Activated naive CD8-positive, alpha-beta T cell treated with anti-CD3 and anti-CD28 coated beads, Interleukin-2, amount 50 U/mL, for 24 hours (primary cell): Measurements from ENCODE around the gene KRT15.
A peak's percentile ranks its signal among the peaks of the same experiment; 100 is the strongest.

Source experiments
- ATAC-seq: fragments of 150-1000 bp; cut with Tn5 transposase; one replicate; pipeline ENCODE4 v1.10.0; 2021
- DNase-seq: peaks from one replicate; pipeline ENCODE4 v3.0.0; 2021
- H3K27ac Mint-ChIP-seq: one replicate; pipeline ENCODE4 v1.8.0; 2021; ENCODE audit warnings: mild to moderate bottlenecking, mixed read lengths
- H3K27me3 Mint-ChIP-seq: one replicate; pipeline ENCODE4 v1.8.0; 2021; ENCODE audit warnings: mixed read lengths
- H3K36me3 Mint-ChIP-seq: one replicate; pipeline ENCODE4 v1.8.0; 2021; ENCODE audit warnings: low read depth, mixed read lengths
- H3K4me1 Mint-ChIP-seq: one replicate; pipeline ENCODE4 v1.8.0; 2021; ENCODE audit warnings: mixed read lengths
- H3K4me3 Mint-ChIP-seq: one replicate; pipeline ENCODE4 v1.8.0; 2021; ENCODE audit warnings: mild to moderate bottlenecking, moderate library complexity, mixed read lengths
- H3K9me3 Mint-ChIP-seq: one replicate; pipeline ENCODE4 v1.8.0; 2021; ENCODE audit warnings: mixed read lengths

The KRT15 gene

DNA sequence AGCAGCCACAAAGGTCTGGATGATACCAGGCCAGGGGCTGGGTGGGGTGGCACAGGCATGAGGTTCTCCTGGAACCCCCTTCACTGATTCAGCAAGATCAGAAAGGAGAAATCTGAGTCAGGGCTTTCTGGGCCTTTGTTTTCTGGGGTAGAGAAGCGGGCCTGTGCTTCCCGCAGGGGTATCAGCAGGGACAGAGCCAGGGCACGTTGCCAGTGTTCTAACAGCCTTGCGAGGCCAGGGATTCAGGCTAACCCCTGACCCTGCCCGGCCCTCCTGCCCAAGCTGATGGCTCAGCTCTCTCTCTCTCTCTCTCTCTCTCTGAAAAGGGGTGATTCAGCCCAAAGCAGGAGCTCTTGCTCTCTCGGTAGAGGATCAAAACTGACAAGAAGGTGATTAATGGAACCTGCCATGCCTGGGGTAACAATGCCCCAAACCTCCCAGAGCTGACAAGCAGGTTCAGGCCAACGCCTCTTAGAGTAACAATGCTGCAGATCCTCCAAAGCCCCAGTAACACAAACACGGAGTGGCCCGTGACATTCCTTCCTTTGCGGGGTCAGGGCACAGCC, 11.3 kb downstream of the KRT15 start:
- Mint-ChIP-seq H3K36me3 (no peaks in the 10 kb centered on the region), H3K27me3 (no peaks in the 10 kb centered on the region), H3K4me1 (no peaks in the 10 kb centered on the region), H3K4me3 (no peak overlapping the region), H3K9me3 (no peaks in the 10 kb centered on the region), H3K27ac (no peak overlapping the region)
- DNase-seq (no peak), ATAC-seq (no peak)

DNA sequence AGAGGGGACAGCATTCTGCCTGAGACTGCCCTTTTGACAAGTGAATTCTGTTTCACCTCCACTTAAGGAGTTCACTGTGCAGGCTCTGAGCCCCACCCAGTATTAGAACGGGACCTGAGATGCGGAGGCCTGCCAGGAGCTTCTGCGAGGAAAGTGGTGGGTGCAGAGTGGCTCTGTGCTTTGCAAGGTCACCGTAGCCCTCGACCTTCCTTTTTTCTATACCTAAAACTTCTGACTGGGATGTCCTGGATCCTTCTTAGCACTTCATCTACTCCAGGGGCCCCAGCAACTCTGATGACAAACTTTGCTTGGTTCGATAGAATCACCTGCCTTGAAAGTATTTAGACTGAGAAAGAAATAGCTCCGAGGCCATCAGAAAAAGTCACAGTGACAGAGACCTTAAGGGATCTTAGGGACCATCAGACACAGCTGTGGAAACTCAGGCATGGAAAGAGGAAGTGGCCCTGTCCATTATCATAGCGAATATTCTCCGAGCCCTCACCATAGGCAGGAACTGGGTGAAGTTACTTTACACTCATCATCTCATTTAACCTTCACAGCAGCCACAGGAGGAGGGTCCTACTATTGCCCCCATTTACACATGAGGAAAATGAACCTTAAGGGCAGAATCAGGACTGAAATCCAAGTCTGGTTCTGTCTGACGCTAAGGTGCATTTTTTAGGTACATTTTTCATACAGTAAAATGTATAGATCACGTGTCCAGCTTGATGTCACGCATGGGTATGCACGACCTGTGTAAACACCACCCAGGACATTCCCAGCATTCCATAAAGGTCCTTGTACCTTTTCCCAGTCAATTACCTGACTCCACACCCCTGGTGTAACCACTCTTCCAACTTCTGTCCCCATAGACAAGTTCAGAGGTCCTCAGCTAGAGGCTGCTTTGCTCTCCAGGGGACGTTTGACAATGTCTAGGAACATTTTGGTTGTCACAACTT, 12.6 kb downstream of the KRT15 start:
- Mint-ChIP-seq H3K36me3 (no peaks in the 10 kb centered on the region), H3K4me3 (no peak overlapping the region), H3K4me1 (no peaks in the 10 kb centered on the region), H3K27me3 (no peaks in the 10 kb centered on the region), H3K27ac (no peak overlapping the region), H3K9me3 (no peaks in the 10 kb centered on the region)
- DNase-seq (no peak), ATAC-seq (no peak)

DNA sequence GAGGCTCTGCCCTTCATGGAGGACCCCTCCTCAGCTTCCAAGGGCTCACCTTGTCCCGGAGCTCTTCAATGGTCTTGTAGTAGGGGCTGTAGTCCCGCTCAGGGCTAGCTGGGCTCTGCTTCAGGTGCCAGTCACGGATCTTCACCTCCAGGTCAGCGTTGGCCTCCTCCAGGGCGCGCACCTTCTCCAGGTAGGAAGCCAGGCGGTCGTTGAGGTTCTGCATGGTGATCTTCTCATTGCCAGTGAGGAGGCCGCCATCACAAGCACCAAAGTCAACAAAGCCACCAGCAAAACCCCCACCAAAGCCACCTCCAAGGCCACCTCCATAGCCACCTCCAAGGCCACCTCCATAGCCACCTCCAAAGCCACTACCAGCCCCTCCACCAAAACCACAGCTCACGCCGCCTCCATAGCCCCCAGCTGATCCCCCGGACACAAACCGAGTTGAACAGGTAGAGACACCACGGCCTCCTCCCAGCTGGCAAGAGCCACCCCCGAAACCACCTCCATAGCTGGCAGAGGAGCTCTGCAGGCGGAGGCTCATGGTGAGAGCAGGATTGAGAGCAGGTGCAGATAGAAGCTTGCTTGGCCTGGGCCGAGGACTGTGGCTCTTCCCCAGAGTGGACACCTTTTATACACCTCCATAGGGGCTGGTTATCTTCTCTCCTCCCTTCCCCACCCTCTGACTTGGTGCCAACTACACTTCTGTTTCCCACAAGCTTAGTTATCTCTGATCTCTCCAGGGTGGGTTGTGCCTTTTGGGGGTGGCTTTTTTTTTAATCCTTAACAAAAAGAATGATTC, 13.5 kb downstream of the KRT15 start, which contains the start of gene KRT13:
Gene KRT13, minus strand, starts transcription at position 606 of the 802 bp plus-strand sequence. Its CDS starts 62 bp downstream, at position 544.
- H3K36me3 Mint-ChIP-seq: no peaks in the 10 kb centered on the region
- H3K27ac Mint-ChIP-seq: no peak within 1 kb of the TSS
- no peak for DNase-seq
- no peak within 1 kb of the TSS for H3K4me3 Mint-ChIP-seq
- H3K9me3 Mint-ChIP-seq: no peaks in the 10 kb centered on the region
- H3K4me1 Mint-ChIP-seq: peaks cover 2% of the 10 kb centered on the region
- no peaks in the 10 kb centered on the region for H3K27me3 Mint-ChIP-seq
- no peak for ATAC-seq

DNA sequence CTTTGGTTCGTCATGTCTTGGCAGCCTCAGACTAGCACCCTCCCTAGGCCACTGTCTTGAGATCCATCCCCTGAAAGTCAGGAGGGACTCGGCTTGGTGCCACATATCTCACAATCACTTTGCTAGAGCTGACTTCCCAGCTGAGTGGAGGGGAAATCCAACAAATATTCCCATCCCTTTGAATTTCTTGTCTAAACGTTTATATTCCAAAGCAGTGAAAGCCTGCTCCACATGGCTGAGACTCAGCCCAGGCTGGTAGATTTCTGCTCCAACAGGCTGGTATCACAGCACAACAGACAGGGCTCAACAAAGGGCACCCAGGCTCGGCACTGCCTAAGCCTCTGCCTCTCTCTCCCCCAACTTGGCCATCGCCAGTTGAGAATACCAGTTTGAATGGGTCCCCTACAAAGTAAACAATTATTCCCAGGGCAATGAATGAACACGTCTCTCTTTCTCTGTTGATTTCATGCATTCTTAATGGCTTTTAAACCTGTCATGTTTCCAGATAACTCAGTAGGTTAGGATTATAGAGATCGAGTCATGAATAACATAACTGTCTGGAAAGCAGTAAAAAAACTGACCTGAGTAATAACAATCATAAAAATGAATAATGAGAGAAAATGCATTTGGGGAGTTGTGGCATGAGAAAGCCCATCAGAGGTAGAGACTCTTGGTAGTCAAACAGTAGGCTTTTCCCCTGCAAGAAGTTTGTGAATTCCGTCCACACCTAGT, 14.3 kb downstream of the KRT15 start:
- no peak for ATAC-seq
- Mint-ChIP-seq H3K27me3 (peaks cover 1% of the 10 kb centered on the region), H3K4me3 (no peak overlapping the region), H3K9me3 (no peaks in the 10 kb centered on the region), H3K4me1 (peaks cover 2% of the 10 kb centered on the region), H3K36me3 (no peaks in the 10 kb centered on the region), H3K27ac (no peak overlapping the region)
- no peak for DNase-seq

DNA sequence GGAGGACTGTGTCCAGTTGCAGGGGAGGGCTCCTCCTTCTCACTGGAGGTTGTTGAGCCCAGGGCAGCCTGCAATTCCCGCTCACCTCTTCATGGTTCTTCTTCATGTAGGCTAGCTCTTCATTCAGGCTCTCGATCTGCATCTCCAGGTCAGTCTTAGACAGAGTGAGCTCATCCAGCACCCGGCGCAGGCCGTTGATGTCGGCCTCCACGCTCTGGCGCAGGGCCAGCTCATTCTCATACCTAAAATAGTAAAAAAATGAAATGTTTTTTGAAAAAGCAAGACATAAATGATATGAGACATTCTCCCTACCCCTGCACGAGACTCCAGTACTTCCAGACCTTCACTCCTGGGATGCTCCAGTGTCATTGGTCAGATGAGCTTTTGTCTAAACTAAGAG, 15.5 kb downstream of the KRT15 start:
- H3K9me3 Mint-ChIP-seq: no peaks in the 10 kb centered on the region
- no peaks in the 10 kb centered on the region for H3K36me3 Mint-ChIP-seq
- H3K4me1 Mint-ChIP-seq: peaks cover 2% of the 10 kb centered on the region
- no peak for DNase-seq
- H3K27ac Mint-ChIP-seq: no peak overlapping the region
- ATAC-seq: no peak
- H3K4me3 Mint-ChIP-seq: no peak overlapping the region
- peaks cover 2% of the 10 kb centered on the region for H3K27me3 Mint-ChIP-seq

DNA sequence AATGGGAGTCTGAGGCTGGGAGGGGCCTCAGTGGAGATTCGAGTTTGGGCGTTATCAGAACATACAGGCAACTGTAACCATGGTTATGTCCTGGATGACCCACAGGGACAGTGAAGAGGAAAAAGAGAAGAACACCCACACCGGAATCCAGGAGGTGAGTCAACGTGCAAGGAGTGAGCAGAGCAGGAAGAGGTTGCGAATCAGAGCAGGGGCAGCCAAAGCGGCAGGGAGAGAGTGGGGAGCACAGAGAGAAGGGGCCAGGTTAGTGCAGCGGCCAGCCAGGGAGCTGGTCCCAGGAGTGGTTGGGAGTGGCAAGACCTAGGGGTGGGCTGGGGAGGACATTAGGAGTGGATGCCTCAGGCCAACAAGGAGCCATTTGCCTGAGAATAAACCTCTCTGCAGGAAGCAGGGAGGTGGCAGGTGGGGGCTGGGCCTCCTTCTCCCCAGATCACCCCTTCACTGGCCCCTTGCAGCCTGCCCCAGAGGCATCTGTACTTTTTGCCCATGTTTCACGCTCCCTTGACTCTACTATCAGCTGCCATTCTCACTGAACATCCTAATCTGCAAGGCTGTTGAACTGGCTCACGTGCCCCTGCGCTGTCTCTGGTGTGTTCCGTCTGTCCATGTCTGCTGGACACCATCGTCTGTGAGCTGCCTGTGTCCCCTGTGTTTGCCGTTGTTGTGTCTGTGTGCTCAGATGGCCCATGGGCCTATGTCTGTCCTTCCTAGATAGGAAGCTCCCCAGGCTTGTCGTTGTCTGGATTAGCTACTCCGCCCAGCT, 18.4 kb downstream of the KRT15 start:
- peaks cover 2% of the 10 kb centered on the region for H3K27me3 Mint-ChIP-seq
- ATAC-seq (no peak), DNase-seq (no peak)
- no peaks in the 10 kb centered on the region for H3K9me3 Mint-ChIP-seq
- H3K27ac Mint-ChIP-seq: no peak overlapping the region
- H3K4me3 Mint-ChIP-seq: no peak overlapping the region
- H3K36me3 Mint-ChIP-seq: no peaks in the 10 kb centered on the region
- peaks cover 10% of the 10 kb centered on the region for H3K4me1 Mint-ChIP-seq

DNA sequence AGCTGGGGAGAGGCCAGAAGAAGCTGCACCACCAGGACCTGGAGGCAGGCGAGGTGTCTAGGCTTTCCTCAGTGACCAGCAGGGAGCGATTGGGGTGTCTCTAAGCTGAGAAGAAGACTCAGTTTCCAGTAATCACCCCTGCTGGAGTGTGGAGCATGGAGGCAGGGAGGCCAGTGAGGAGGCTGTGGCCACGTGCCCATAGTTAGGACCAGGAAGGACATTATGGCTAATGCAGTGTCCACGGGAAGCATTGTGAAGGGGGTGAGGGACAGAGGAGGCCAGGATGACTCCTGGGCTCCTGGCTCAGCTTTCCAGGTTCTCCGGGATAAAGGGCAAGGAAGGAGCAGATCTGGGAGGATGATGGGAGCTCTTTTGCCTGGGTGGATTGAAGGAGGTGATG, 19.0 kb downstream of the KRT15 start:
- H3K4me1 Mint-ChIP-seq: peaks cover 10% of the 10 kb centered on the region
- DNase-seq (no peak), ATAC-seq (no peak)
- H3K36me3 Mint-ChIP-seq: no peaks in the 10 kb centered on the region
- H3K27me3 Mint-ChIP-seq: peaks cover 2% of the 10 kb centered on the region
- H3K9me3 Mint-ChIP-seq: no peaks in the 10 kb centered on the region
- H3K27ac Mint-ChIP-seq: no peak overlapping the region
- no peak overlapping the region for H3K4me3 Mint-ChIP-seq

DNA sequence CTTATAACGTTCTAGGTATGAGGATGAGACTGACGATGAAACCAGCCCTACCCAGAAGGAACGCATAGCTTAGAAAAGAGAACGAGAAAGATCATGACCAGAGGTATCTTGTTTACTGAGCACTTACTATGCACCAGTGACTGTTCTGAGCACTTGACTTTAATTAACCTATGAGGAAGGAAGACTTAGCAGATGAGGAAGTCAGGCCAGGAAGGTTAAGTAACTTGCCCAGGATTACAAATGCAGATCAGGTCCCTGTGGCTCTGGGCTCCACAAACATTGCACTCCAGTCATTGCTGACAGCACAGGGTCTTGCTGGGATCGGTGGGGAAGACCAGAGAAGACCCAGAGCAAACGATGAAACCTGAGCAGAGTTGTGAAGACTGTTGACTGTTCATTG, 20.4 kb downstream of the KRT15 start:
- H3K4me1 Mint-ChIP-seq: peaks cover 10% of the 10 kb centered on the region
- no peak overlapping the region for H3K4me3 Mint-ChIP-seq
- DNase-seq: no peak
- H3K27me3 Mint-ChIP-seq: peaks cover 2% of the 10 kb centered on the region
- H3K36me3 Mint-ChIP-seq: no peaks in the 10 kb centered on the region
- ATAC-seq: no peak
- no peak overlapping the region for H3K27ac Mint-ChIP-seq
- H3K9me3 Mint-ChIP-seq: no peaks in the 10 kb centered on the region

DNA sequence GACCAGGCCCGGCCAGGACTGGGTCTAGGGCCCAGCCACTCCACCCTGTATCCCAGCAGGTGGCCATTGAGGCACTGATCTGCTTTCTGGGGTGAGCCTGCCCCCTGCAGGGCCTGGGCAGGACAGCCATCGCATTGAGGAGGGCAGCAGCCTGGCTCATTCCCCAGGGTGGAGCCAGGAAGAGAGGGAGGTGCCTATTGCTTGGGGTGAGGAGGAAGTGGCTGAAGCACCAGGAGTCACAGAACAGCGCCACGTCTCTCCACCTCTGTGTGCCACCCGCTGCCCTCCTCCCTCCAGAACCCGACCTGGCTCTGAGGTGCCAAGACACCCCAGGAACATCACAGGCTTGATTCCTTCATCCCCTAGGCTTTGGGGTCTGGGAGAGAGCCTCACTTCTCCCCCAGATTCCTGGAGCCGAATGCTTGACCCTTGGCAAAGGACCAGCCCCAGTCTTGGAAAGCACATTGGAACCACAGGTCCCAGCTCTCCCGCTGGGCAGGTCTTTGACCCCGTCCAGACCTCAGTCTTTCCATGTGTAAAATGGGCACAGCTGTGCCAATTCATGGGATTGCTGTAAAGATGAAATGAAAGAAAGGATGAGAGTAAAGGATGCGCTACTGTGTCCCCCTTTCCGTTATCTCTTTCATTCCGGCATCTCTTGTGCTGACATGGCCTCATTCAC, 21.7 kb downstream of the KRT15 start:
- Mint-ChIP-seq H3K9me3 (no peaks in the 10 kb centered on the region), H3K36me3 (no peaks in the 10 kb centered on the region), H3K4me1 (peaks cover 10% of the 10 kb centered on the region), H3K27me3 (peaks cover 2% of the 10 kb centered on the region), H3K27ac (no peak overlapping the region), H3K4me3 (no peak overlapping the region)
- peak; percentile 67 for DNase-seq
- peak; percentile 97 for ATAC-seq

DNA sequence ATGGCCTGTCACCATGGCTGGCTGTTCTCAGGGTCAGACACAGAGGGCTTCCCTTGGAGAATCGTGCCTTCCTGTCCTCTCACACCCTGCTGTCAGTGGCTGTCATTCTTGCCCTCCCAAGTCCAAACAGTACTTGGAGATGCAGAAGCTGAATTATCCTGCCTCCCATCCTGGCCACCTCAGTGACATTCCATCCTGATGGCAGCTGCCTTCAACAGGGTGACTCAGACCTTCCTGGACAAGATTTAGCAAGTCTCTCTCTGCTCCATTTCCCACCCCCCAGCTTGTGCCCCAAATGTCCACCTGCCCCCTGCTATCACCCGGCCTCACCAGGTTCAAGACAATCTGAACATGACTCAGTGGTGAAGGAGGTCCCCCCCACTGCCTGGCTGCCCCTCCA, 24.2 kb downstream of the KRT15 start:
- Mint-ChIP-seq H3K9me3 (no peaks in the 10 kb centered on the region), H3K4me1 (peaks cover 11% of the 10 kb centered on the region), H3K27me3 (peaks cover 2% of the 10 kb centered on the region), H3K27ac (no peak overlapping the region), H3K36me3 (no peaks in the 10 kb centered on the region), H3K4me3 (no peak overlapping the region)
- DNase-seq (no peak), ATAC-seq (no peak)

DNA sequence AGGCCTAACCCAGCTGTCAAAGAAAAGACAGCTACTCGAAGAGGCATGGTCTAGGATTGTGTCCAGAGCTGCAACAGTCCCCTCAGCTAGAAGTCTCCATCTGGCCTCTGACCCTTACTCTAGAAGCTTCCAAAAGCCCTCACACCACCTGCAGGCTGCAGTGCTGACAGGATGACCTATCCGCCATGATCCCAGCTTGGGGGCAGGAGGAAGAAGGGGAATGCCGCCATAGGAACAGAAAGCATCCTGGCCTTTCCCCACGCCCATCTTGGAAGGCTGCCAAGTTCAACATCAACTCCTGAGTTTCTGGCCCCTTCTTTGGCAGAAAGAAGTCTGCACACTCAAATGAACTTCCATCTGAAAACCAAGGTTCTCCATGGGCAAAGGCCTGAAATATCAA, 25.9 kb downstream of the KRT15 start:
- Mint-ChIP-seq H3K4me3 (no peak overlapping the region), H3K36me3 (no peaks in the 10 kb centered on the region), H3K4me1 (peaks cover 11% of the 10 kb centered on the region), H3K27ac (no peak overlapping the region), H3K9me3 (no peaks in the 10 kb centered on the region), H3K27me3 (no peaks in the 10 kb centered on the region)
- no peak for ATAC-seq
- no peak for DNase-seq

DNA sequence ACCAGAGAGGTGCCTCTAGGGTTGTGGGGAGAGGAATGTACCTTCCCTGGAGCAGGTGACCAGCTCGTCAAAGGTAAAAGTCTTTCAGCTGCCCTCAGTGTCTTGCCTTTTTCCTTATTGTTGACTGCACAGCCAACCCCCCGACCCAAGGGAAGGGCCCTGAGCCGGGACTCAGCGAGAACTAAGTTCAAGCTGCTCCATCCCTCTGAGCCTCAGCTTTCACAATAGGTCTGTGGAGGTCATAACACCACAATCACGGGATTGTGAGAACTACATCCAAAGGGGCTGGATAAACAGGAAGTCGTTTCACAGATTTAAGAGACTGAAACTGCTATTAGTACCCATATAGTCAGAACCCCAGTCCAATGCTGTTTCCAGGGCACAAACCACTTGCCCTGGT, 26.3 kb downstream of the KRT15 start:
- Mint-ChIP-seq H3K36me3 (no peaks in the 10 kb centered on the region), H3K27ac (no peak overlapping the region), H3K9me3 (no peaks in the 10 kb centered on the region), H3K4me3 (no peak overlapping the region), H3K27me3 (no peaks in the 10 kb centered on the region), H3K4me1 (peaks cover 11% of the 10 kb centered on the region)
- DNase-seq: no peak
- ATAC-seq: no peak

DNA sequence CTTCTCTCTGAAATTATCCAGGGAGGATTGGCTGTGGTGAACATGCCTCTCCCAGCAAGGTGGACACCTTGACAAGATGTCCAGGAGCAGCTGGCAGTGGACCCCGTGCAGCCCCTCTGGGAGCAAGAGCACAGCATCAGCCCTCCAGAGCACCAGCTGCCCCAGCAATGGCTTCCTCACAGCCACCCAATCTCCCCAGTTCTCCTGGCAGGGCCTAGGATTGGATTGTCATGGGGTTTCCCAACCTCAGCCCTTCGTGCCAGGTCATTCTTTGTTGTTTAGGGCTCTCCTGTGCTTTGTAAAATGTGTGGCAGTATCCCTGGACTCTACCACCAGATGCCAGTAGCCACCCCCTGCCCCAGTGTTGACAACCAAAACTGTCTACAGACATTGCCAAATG, 27.2 kb downstream of the KRT15 start:
- H3K27me3 Mint-ChIP-seq: peaks cover under 1% of the 10 kb centered on the region
- H3K4me1 Mint-ChIP-seq: peaks cover 5% of the 10 kb centered on the region
- no peak overlapping the region for H3K27ac Mint-ChIP-seq
- no peaks in the 10 kb centered on the region for H3K36me3 Mint-ChIP-seq
- H3K4me3 Mint-ChIP-seq: no peak overlapping the region
- DNase-seq (no peak), ATAC-seq (no peak)
- H3K9me3 Mint-ChIP-seq: no peaks in the 10 kb centered on the region
